Measurements from ENCODE around the gene AKAP6.

The AKAP6 gene

GRCh38 chr14:32722631-32723183 lies 393.6 kb downstream of the AKAP6 start:
- POLR2A ChIA-PET (ENCODE audit: low non-redundant PET) = no interaction called here
- no peak overlapping the region for H3K27ac ChIP-seq
- DNase-seq (ENCODE audit: low spot score) = no peak
- CTCF ChIA-PET = no interaction called here
- TF ChIP-seq CTCF (conservative IDR thresholded peaks at IDR 0.05; ENCODE audit: low read depth) = no peak

DNA sequence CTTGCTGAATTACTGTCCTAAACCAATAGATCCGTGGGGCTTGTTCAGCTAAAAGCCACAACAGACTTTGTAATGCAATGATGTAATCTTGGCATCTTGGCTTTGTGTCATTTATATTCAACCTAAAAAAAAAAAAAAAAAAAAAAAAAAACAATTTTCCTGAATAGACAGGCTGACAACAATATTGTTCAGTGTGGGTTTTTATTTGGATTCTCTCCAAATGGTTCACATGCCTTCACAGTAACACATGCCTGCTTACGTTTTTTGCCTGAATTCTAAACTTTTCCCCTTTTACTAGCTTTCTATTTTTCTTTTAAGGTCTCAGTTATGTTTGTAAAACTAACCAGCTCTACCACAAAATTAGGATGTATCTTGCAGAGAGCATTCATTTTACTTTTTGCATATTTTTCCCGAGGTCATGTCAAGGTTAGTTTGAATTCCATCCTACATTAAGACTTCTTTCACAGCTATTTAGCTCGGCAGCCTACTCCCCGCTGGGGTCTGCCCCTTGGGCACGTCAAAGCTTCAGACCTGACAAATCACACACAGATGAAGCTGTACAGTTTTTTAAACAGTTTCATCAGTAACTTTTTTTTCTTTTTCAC lies 395.9 kb downstream of the AKAP6 start:
- DNase-seq (ENCODE audit: low spot score) = no peak
- CTCF ChIA-PET = interaction anchor here (0.6 kb wide), 2 partner anchors 8 to 14 kb away, joined by 3 to 4 read pairs; no protein-coding TSS in a partner anchor
- POLR2A ChIA-PET (ENCODE audit: low non-redundant PET) = no interaction called here
- no peak overlapping the region for H3K27ac ChIP-seq
- TF ChIP-seq CTCF (conservative IDR thresholded peaks at IDR 0.05; ENCODE audit: low read depth) = no peak

DNA sequence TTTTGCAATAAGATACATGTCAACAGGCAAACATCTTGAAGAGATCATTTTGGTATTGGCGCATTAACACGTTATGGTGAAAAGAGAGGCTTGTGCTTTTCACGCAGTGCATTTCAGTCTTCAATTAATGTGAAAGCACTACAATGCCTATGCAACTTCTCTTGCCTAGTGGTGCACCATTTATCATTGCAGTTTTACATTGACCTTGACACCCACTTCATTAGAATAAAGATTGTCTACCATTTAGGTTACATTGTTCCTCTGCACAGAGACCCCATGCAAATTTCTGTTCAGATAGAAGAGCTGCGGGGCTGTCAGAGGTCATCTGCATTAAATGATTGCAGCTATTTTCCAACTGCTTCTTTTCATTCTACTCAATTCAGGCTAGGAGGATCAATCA lies 397.4 kb downstream of the AKAP6 start:
- TF ChIP-seq CTCF (conservative IDR thresholded peaks at IDR 0.05; ENCODE audit: low read depth) = no peak
- POLR2A ChIA-PET (ENCODE audit: low non-redundant PET) = no interaction called here
- CTCF ChIA-PET = no interaction called here
- DNase-seq (ENCODE audit: low spot score) = no peak
- no peak overlapping the region for H3K27ac ChIP-seq

GRCh38 chr14:32727832-32728231 lies 398.7 kb downstream of the AKAP6 start:
- no peak for TF ChIP-seq CTCF (conservative IDR thresholded peaks at IDR 0.05; ENCODE audit: low read depth)
- CTCF ChIA-PET = no interaction called here
- DNase-seq (ENCODE audit: low spot score) = no peak
- no peak overlapping the region for H3K27ac ChIP-seq
- POLR2A ChIA-PET (ENCODE audit: low non-redundant PET) = no interaction called here

DNA sequence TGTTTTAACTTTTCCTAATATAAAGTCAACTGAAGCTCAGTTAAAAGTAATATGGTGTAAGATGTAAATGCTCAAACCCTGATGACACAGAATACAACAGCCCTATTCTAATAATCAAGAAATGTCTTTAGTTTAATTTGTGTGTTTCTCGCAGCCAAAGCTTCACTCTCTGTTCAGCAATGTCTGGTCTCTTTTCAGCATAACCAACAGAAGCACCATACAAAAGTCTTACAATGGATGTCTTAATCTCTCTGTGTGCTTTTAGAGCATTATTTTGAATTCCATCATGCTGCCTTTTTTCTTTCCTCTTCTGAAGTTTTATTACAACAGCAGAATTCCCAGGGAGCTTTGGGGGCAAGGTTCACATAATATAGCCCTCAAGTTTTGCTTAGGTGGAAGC lies 399.4 kb downstream of the AKAP6 start:
- DNase-seq (ENCODE audit: low spot score) = no peak
- TF ChIP-seq CTCF (conservative IDR thresholded peaks at IDR 0.05; ENCODE audit: low read depth) = no peak
- no peak overlapping the region for H3K27ac ChIP-seq
- ChIA-PET POLR2A (ENCODE audit: low non-redundant PET) (no interaction called here), CTCF (no interaction called here)

- TF ChIP-seq CTCF (conservative IDR thresholded peaks at IDR 0.05; ENCODE audit: low read depth) = no peak
- no peak for DNase-seq (ENCODE audit: low spot score)
- ChIA-PET CTCF (no interaction called here), POLR2A (ENCODE audit: low non-redundant PET) (no interaction called here)
- H3K27ac ChIP-seq = no peak overlapping the region
These were observed 399.9 kb downstream of the AKAP6 start for GRCh38 chr14:32728976-32729375.
